Measurements from ENCODE around the gene MITF. TPM values are rescaled to one million over a fixed set of nuclear protein-coding genes. Genes with fewer than 3 reads are reported as not detected.

The MITF gene
- polyA plus RNA-seq, 1 experiment: 30.9 TPM

GRCh38 chr3:69725994-69726571 lies 13.2 kb upstream of the MITF start:
- no peak for DNase-seq (ENCODE audit: low read depth)
- CTCF ChIA-PET: interaction anchor here (1.1 kb wide), 1 partner anchor 85 kb away, joined by 3 read pairs; no protein-coding TSS in a partner anchor
- POLR2A ChIA-PET: no interaction called here
- Histone ChIP-seq H3K36me3 (ENCODE audit: control insufficient read depth, insufficient read depth, low read length) (no peaks in the 10 kb centered on the region), H3K27me3 (ENCODE audit: control insufficient read depth, insufficient read depth, low read length) (no peaks in the 10 kb centered on the region), H3K4me3 (ENCODE audit: low read depth, low read length) (no peak overlapping the region)
- TF ChIP-seq CTCF (IDR thresholded peaks at IDR 0.05; ENCODE audit: insufficient read depth, low read depth, low read length): no peak

GRCh38 chr3:69729147-69729919 lies 9.9 kb upstream of the MITF start:
- DNase-seq (ENCODE audit: low read depth): no peak
- Histone ChIP-seq H3K4me3 (ENCODE audit: low read depth, low read length) (no peak overlapping the region), H3K27me3 (ENCODE audit: control insufficient read depth, insufficient read depth, low read length) (peaks cover 2% of the 10 kb centered on the region; the same call in 1 of the 2 replicates), H3K36me3 (ENCODE audit: control insufficient read depth, insufficient read depth, low read length) (no peaks in the 10 kb centered on the region)
- POLR2A ChIA-PET: no interaction called here
- CTCF ChIA-PET: no interaction called here
- no peak for TF ChIP-seq CTCF (IDR thresholded peaks at IDR 0.05; ENCODE audit: insufficient read depth, low read depth, low read length)

GRCh38 chr3:69731080-69731479 lies 8.2 kb upstream of the MITF start:
- POLR2A ChIA-PET: no interaction called here
- DNase-seq (ENCODE audit: low read depth): no peak
- H3K36me3 ChIP-seq (ENCODE audit: control insufficient read depth, insufficient read depth, low read length): no peaks in the 10 kb centered on the region
- peaks cover 4% of the 10 kb centered on the region; the same call in 1 of the 2 replicates for H3K27me3 ChIP-seq (ENCODE audit: control insufficient read depth, insufficient read depth, low read length)
- no peak overlapping the region for H3K4me3 ChIP-seq (ENCODE audit: low read depth, low read length)
- CTCF ChIA-PET: interaction anchor here (0.6 to 1.3 kb wide), 3 partner anchors 9 to 15 kb away, joined by 3 to 4 read pairs (median 3); partner anchors contain the start of gene MITF
- TF ChIP-seq CTCF (IDR thresholded peaks at IDR 0.05; ENCODE audit: insufficient read depth, low read depth, low read length): no peak

GRCh38 chr3:69735893-69736292 lies 3.4 kb upstream of the MITF start:
- POLR2A ChIA-PET: no interaction called here

More at GRCh38 chr3:69735893-69736292, 3.4 kb upstream of the MITF start:
- CTCF ChIA-PET: interaction anchor here (0.6 to 2.4 kb wide), 4 partner anchors 8 to 190 kb away, joined by 3 to 10 read pairs (median 4); no protein-coding TSS in a partner anchor
- TF ChIP-seq CTCF (IDR thresholded peaks at IDR 0.05; ENCODE audit: insufficient read depth, low read depth, low read length): no peak
- H3K4me3 ChIP-seq (ENCODE audit: low read depth, low read length): no peak overlapping the region
- H3K27me3 ChIP-seq (ENCODE audit: control insufficient read depth, insufficient read depth, low read length): peaks cover 4% of the 10 kb centered on the region; the same call in 1 of the 2 replicates
- H3K36me3 ChIP-seq (ENCODE audit: control insufficient read depth, insufficient read depth, low read length): no peaks in the 10 kb centered on the region
- no peak for DNase-seq (ENCODE audit: low read depth)
